Adrenal gland (tissue), 12 donors: ENCODE measurements around the gene UBE2L5. TPM values are rescaled to one million over a fixed set of nuclear protein-coding genes. Genes with fewer than 3 reads are reported as not detected.

Experiments
- DNase-seq, 7 donors: peaks; one replicate each; pipeline ENCODE4 v3.0.0-alpha.2; 2019 to 2020
- H3K27ac ChIP-seq, 5 donors: fragments of 200-600 bp; sonication (generic) in 4 of 5; 1 replicate in 3 of 5; 2 replicates in 2 of 5; pipeline versions ENCODE4 v1.5.1 to v1.8.0; 2016 to 2020; ENCODE audit warnings: mild to moderate bottlenecking in 1 of 5
- H3K27me3 ChIP-seq: fragments of 200-600 bp; 2 replicates; pipeline ENCODE4 v1.8.0; 2021
- H3K36me3 ChIP-seq, 2 donors: fragments of 200-600 bp; replicated peaks in 1 of 2; 1 replicate in 1 of 2; 2 replicates in 1 of 2; pipeline versions ENCODE4 v1.5.1 to v1.8.0; 2018 to 2022
- H3K4me1 ChIP-seq, 2 donors: fragments of 200-600 bp; replicated peaks in 1 of 2; 1 replicate in 1 of 2; 2 replicates in 1 of 2; pipeline versions ENCODE4 v1.5.1 to v1.8.0; 2018 to 2021
- H3K4me3 ChIP-seq, 4 donors: fragments of 200-600 bp; sonication (generic) in 3 of 4; one replicate each; pipeline ENCODE4 v1.5.1; 2016 to 2018
- H3K9me3 ChIP-seq, 3 donors: fragments of 200-600 bp; sonication (generic) in 1 of 3; replicated peaks in 1 of 3; 1 replicate in 2 of 3; 2 replicates in 1 of 3; pipeline versions ENCODE4 v1.5.1 to v1.8.0; 2016 to 2021
- CTCF ChIP-seq, 6 experiments: fragments of 450-650 bp in 4 of 6; fragments of 200-600 bp in 2 of 6; sonication (generic) in 1 of 6; IDR thresholded peaks; 1 replicate in 5 of 6; 2 replicates in 1 of 6; pipeline versions ENCODE4 v1.5.1 to v1.8.0; 2016 to 2021; ENCODE audit warnings: antibody characterized with exemption in 6 of 6, mild to moderate bottlenecking in 2 of 6, moderate library complexity in 1 of 6
- POLR2A ChIP-seq, 2 donors: fragments of 450-650 bp; IDR thresholded peaks; one replicate each; pipeline ENCODE4 v1.6.1; 2017; ENCODE audit warnings: antibody characterized with exemption in 2 of 2, mild to moderate bottlenecking in 2 of 2, moderate library complexity in 1 of 2
- WGBS, 4 donors: extraction: QIAGEN DNeasy Blood & Tissue Kit in 2 of 4; methylation state at CpG; one replicate each; pipeline versions ENCODE4 v1.1.5 to v1.1.7; 2013 to 2017; 5-methylcytosine and 5-hydroxymethylcytosine counted together
- intact Hi-C, 2 donors: fragments of 100-400 bp; cut with DNase I; formaldehyde crosslinking; loops; one replicate each; pipeline versions ENCODE4 v1.14.1 to v1.15.0; 2022 to 2023
- polyA plus RNA-seq, 3 donors: library from polyadenylated mRNA; stranded (reverse); fragments of 200-250 nt in 2 of 3; fragments of 350-450 nt in 1 of 3; fragmentation: Illumina TruSeq in 1 of 3; extraction: RNeasy Lipid Tissue Mini Kit (QIAGEN cat#74804) in 1 of 3; gene quantifications; one replicate each; pipeline ENCODE4 v1.2.3, GENCODE V29; 2013 to 2014
- total RNA-seq, 9 donors: library from RNA; depleted of rRNA in 4 of 9; stranded (reverse); fragments of >200 nt in 4 of 9; fragments of 120-200 nt in 1 of 9; fragmentation: NEBNext Ultra II Directional in 1 of 9; extraction: Animal tissue kit (Norgen Biotek cat#: 25700) in 1 of 9; gene quantifications; one replicate each; pipeline versions ENCODE4 v1.1.0 to v1.2.4, GENCODE V29; 2013 to 2023
- donor health status: healthy with polysubstance abuse.
- donor health status: Bipolar disorder and iron deficiency.
- donor health status: DM: yes; HTN: yes; CAD: no.
- donor health status: DM: no; HTN: no; CAD: no.
- donor health status: DM: no; HTN: no; CAD: no.
- donor health status: DM: yes; HTN: yes; CAD: no.

Gene UBE2L5
- total and polyA plus RNA-seq, 12 donors = 0.03 to 0.28 (median 0.17) TPM; not detected in 8

GRCh38 chr13:30404207-30404606 lies 18.1 kb upstream of the UBE2L5 start:
- Histone ChIP-seq H3K9me3 (no peaks in the 10 kb centered on the region), H3K36me3 (no peaks in the 10 kb centered on the region), H3K27ac (peak overlapping the region in 1 of 5 donors; percentile 15), H3K4me3 (no peak overlapping the region), H3K4me1 (peaks cover 4 to 5% of the 10 kb centered on the region in 2 donors), H3K27me3 (no peaks in the 10 kb centered on the region)
- intact Hi-C loops = no loop called here
- 63 to 80% (median 66%) methylated on average over 5 of the region's 5 CpGs for WGBS, 4 donors
- DNase-seq = no peak
- TF ChIP-seq POLR2A (IDR thresholded peaks at IDR 0.05) = no peak
- TF ChIP-seq CTCF (IDR thresholded peaks at IDR 0.05) = no peak

GRCh38 chr13:30406779-30407416 lies 15.4 kb upstream of the UBE2L5 start:
- H3K9me3 ChIP-seq = no peaks in the 10 kb centered on the region
- peaks cover 4 to 5% of the 10 kb centered on the region in 2 donors for H3K4me1 ChIP-seq
- H3K4me3 ChIP-seq = no peak overlapping the region
- TF ChIP-seq CTCF (IDR thresholded peaks at IDR 0.05) (no peak), POLR2A (IDR thresholded peaks at IDR 0.05) (no peak)
- no peaks in the 10 kb centered on the region for H3K27me3 ChIP-seq
- no peaks in the 10 kb centered on the region for H3K36me3 ChIP-seq
- WGBS, 4 donors = 93 to 96% (median 94%) methylated on average over 8 of the region's 8 CpGs
- intact Hi-C loops = no loop called here
- no peak for DNase-seq
- no peak overlapping the region for H3K27ac ChIP-seq

GRCh38 chr13:30408319-30409101 lies 13.8 kb upstream of the UBE2L5 start:
- peak; percentile 96 to 99 (median 97) for DNase-seq
- Histone ChIP-seq H3K36me3 (no peaks in the 10 kb centered on the region), H3K4me3 (peak overlapping the region in 2 of 4 donors; percentile 11 to 18), H3K27ac (peak overlapping the region in 4 of 5 donors; percentile 77 to 87 (median 82)), H3K9me3 (no peaks in the 10 kb centered on the region), H3K4me1 (peaks cover 4 to 5% of the 10 kb centered on the region in 2 donors), H3K27me3 (no peaks in the 10 kb centered on the region)
- intact Hi-C loops = no loop called here
- TF ChIP-seq CTCF (IDR thresholded peaks at IDR 0.05) = peak; percentile 63 to 87 (median 80)
- TF ChIP-seq POLR2A (IDR thresholded peaks at IDR 0.05) = peak in 1 of 2 donors; percentile 64
- 12 to 47% (median 29%) methylated on average over 13 to 51 of the region's 51 CpGs for WGBS, 4 donors

GRCh38 chr13:30409886-30410704 lies 12.2 kb upstream of the UBE2L5 start:
- H3K9me3 ChIP-seq = no peaks in the 10 kb centered on the region
- peaks cover 0 to 4% of the 10 kb centered on the region in 2 donors for H3K4me1 ChIP-seq
- peak overlapping the region in 4 of 5 donors; percentile 31 to 84 (median 76) for H3K27ac ChIP-seq
- no peak overlapping the region for H3K4me3 ChIP-seq
- no peaks in the 10 kb centered on the region for H3K36me3 ChIP-seq
- peak in 5 of 7 donors; percentile 39 to 57 (median 48) for DNase-seq
- WGBS, 4 donors = 62 to 72% (median 69%) methylated on average over 11 to 13 of the region's 13 CpGs
- TF ChIP-seq POLR2A (IDR thresholded peaks at IDR 0.05) (no peak), CTCF (IDR thresholded peaks at IDR 0.05) (no peak)
- H3K27me3 ChIP-seq = no peaks in the 10 kb centered on the region
- intact Hi-C loops = no loop called here
